Dendritic cell treated with granulocyte-macrophage colony-stimulating factor and Interleukin-4, amounts not matched to agents 40 ng/mL and 50 ng/mL, for 4 days (primary cell): ENCODE data around the gene CCDC121.
"Not testable (repeated sequence)": the region's sequence is repeated elsewhere in the genome, so short reads cannot be mapped to it uniquely, and the experiment has no call there.

Source experiments
- H3K27ac Mint-ChIP-seq: one replicate; pipeline ENCODE4 v1.8.0; 2022; ENCODE audit warnings: mild to moderate bottlenecking, mixed read lengths
- H3K27me3 Mint-ChIP-seq: one replicate; pipeline ENCODE4 v1.8.0; 2022; ENCODE audit warnings: mild to moderate bottlenecking, mixed read lengths
- H3K36me3 Mint-ChIP-seq: one replicate; pipeline ENCODE4 v1.8.0; 2022; ENCODE audit warnings: low read depth, mixed read lengths
- H3K4me1 Mint-ChIP-seq: one replicate; pipeline ENCODE4 v1.8.0; 2022; ENCODE audit warnings: low read depth, mixed read lengths
- H3K4me3 Mint-ChIP-seq: one replicate; pipeline ENCODE4 v1.8.0; 2022; ENCODE audit warnings: mild to moderate bottlenecking, moderate library complexity, mixed read lengths
- H3K9me3 Mint-ChIP-seq: one replicate; pipeline ENCODE4 v1.8.0; 2022; ENCODE audit warnings: mixed read lengths
- intact Hi-C: fragments of 100-400 bp; cut with micrococcal nuclease; formaldehyde crosslinking; loops from one replicate; pipeline ENCODE4 v1.15.0; 2022

Gene CCDC121

GRCh38 chr2:27651056-27651455 lies 22.2 kb upstream of the CCDC121 start:
- H3K27ac Mint-ChIP-seq, result no peak overlapping the region
- H3K4me1 Mint-ChIP-seq, result no peaks in the 10 kb centered on the region
- no peaks in the 10 kb centered on the region for H3K27me3 Mint-ChIP-seq
- intact Hi-C loops, result no loop called here
- H3K9me3 Mint-ChIP-seq, result no peaks in the 10 kb centered on the region
- H3K36me3 Mint-ChIP-seq, result peaks cover 94% of the 10 kb centered on the region
- H3K4me3 Mint-ChIP-seq, result no peak overlapping the region

GRCh38 chr2:27647737-27648136 lies 18.9 kb upstream of the CCDC121 start:
- no peaks in the 10 kb centered on the region for H3K4me1 Mint-ChIP-seq
- no peaks in the 10 kb centered on the region for H3K9me3 Mint-ChIP-seq
- no peak overlapping the region for H3K27ac Mint-ChIP-seq
- H3K36me3 Mint-ChIP-seq, result peaks cover 88% of the 10 kb centered on the region
- no peak overlapping the region for H3K4me3 Mint-ChIP-seq
- intact Hi-C loops, result no loop called here
- no peaks in the 10 kb centered on the region for H3K27me3 Mint-ChIP-seq

GRCh38 chr2:27647289-27647688 lies 18.5 kb upstream of the CCDC121 start:
- no peaks in the 10 kb centered on the region for H3K9me3 Mint-ChIP-seq
- intact Hi-C loops, result no loop called here
- H3K4me1 Mint-ChIP-seq, result no peaks in the 10 kb centered on the region
- no peak overlapping the region for H3K27ac Mint-ChIP-seq
- no peaks in the 10 kb centered on the region for H3K27me3 Mint-ChIP-seq
- H3K4me3 Mint-ChIP-seq, result no peak overlapping the region
- H3K36me3 Mint-ChIP-seq, result peaks cover 88% of the 10 kb centered on the region

GRCh38 chr2:27645197-27645596 lies 16.4 kb upstream of the CCDC121 start:
- no peaks in the 10 kb centered on the region for H3K9me3 Mint-ChIP-seq
- H3K27me3 Mint-ChIP-seq, result no peaks in the 10 kb centered on the region
- H3K4me1 Mint-ChIP-seq, result no peaks in the 10 kb centered on the region
- peaks cover 88% of the 10 kb centered on the region for H3K36me3 Mint-ChIP-seq
- H3K27ac Mint-ChIP-seq, result no peak overlapping the region
- H3K4me3 Mint-ChIP-seq, result no peak overlapping the region
- intact Hi-C loops, result no loop called here

- Mint-ChIP-seq H3K9me3 (no peaks in the 10 kb centered on the region), H3K4me1 (no peaks in the 10 kb centered on the region), H3K36me3 (peaks cover 82% of the 10 kb centered on the region), H3K27ac (no peak overlapping the region), H3K4me3 (no peak overlapping the region), H3K27me3 (no peaks in the 10 kb centered on the region)
- intact Hi-C loops, result no loop called here
Observed at GRCh38 chr2:27640722-27641245, 12.0 kb upstream of the CCDC121 start.

- Mint-ChIP-seq H3K27ac (no peak overlapping the region), H3K9me3 (no peaks in the 10 kb centered on the region), H3K36me3 (peaks cover 85% of the 10 kb centered on the region), H3K4me3 (no peak overlapping the region), H3K4me1 (no peaks in the 10 kb centered on the region), H3K27me3 (no peaks in the 10 kb centered on the region)
- intact Hi-C loops, result no loop called here
Observed at GRCh38 chr2:27638709-27639108, 9.9 kb upstream of the CCDC121 start.

GRCh38 chr2:27638037-27638637 lies 9.3 kb upstream of the CCDC121 start:
- peaks cover 87% of the 10 kb centered on the region for H3K36me3 Mint-ChIP-seq
- H3K27ac Mint-ChIP-seq, result no peak overlapping the region
- intact Hi-C loops, result no loop called here
- no peaks in the 10 kb centered on the region for H3K27me3 Mint-ChIP-seq
- H3K4me1 Mint-ChIP-seq, result no peaks in the 10 kb centered on the region
- no peak overlapping the region for H3K4me3 Mint-ChIP-seq
- no peaks in the 10 kb centered on the region for H3K9me3 Mint-ChIP-seq

- H3K36me3 Mint-ChIP-seq, result peaks cover 84% of the 10 kb centered on the region
- H3K4me3 Mint-ChIP-seq, result no peak overlapping the region
- H3K27ac Mint-ChIP-seq, result no peak overlapping the region
- H3K4me1 Mint-ChIP-seq, result no peaks in the 10 kb centered on the region
- no peaks in the 10 kb centered on the region for H3K9me3 Mint-ChIP-seq
- intact Hi-C loops, result no loop called here
- no peaks in the 10 kb centered on the region for H3K27me3 Mint-ChIP-seq
Observed at GRCh38 chr2:27636766-27637165, 8.0 kb upstream of the CCDC121 start.

GRCh38 chr2:27634291-27634690 lies 5.5 kb upstream of the CCDC121 start:
- Mint-ChIP-seq H3K4me3 (no peak overlapping the region), H3K27ac (no peak overlapping the region), H3K4me1 (no peaks in the 10 kb centered on the region), H3K36me3 (peaks cover 76% of the 10 kb centered on the region), H3K27me3 (no peaks in the 10 kb centered on the region), H3K9me3 (no peaks in the 10 kb centered on the region)
- intact Hi-C loops, result no loop called here

- H3K27ac Mint-ChIP-seq, H3K9me3 Mint-ChIP-seq, H3K4me3 Mint-ChIP-seq, intact Hi-C loops, H3K27me3 Mint-ChIP-seq, H3K4me1 Mint-ChIP-seq: not testable (repeated sequence)
- H3K36me3 Mint-ChIP-seq, result peaks cover 47% of the 10 kb centered on the region
Observed at GRCh38 chr2:27630257-27630656, 1.4 kb upstream of the CCDC121 start.

- Mint-ChIP-seq H3K27me3 (no peaks in the 10 kb centered on the region), H3K4me3 (no peak overlapping the region), H3K27ac (no peak overlapping the region), H3K36me3 (peaks cover 46% of the 10 kb centered on the region), H3K4me1 (no peaks in the 10 kb centered on the region), H3K9me3 (no peaks in the 10 kb centered on the region)
- intact Hi-C loops, result loop anchor here (2.0 kb wide), 1 partner anchor 35 kb away; the partner anchor contains the start of genes SLC4A1AP and SUPT7L
Observed at GRCh38 chr2:27627963-27628766, 647 bp downstream of the CCDC121 start.

GRCh38 chr2:27626921-27627320 lies 1.9 kb downstream of the CCDC121 start:
- H3K4me1 Mint-ChIP-seq, intact Hi-C loops, H3K27ac Mint-ChIP-seq, H3K27me3 Mint-ChIP-seq, H3K9me3 Mint-ChIP-seq: not testable (repeated sequence)
- H3K4me3 Mint-ChIP-seq, result peak overlapping the region; percentile 33
- peaks cover 49% of the 10 kb centered on the region for H3K36me3 Mint-ChIP-seq

GRCh38 chr2:27626323-27626722 lies 2.5 kb downstream of the CCDC121 start:
- H3K36me3 Mint-ChIP-seq, result peaks cover 49% of the 10 kb centered on the region
- intact Hi-C loops, H3K27ac Mint-ChIP-seq, H3K4me1 Mint-ChIP-seq, H3K9me3 Mint-ChIP-seq, H3K27me3 Mint-ChIP-seq, H3K4me3 Mint-ChIP-seq: not testable (repeated sequence)

GRCh38 chr2:27624943-27625342 lies 3.9 kb downstream of the CCDC121 start:
- peaks cover 6% of the 10 kb centered on the region for H3K4me1 Mint-ChIP-seq
- no peaks in the 10 kb centered on the region for H3K9me3 Mint-ChIP-seq
- peaks cover 52% of the 10 kb centered on the region for H3K36me3 Mint-ChIP-seq
- no peak overlapping the region for H3K4me3 Mint-ChIP-seq
- no peaks in the 10 kb centered on the region for H3K27me3 Mint-ChIP-seq
- intact Hi-C loops, result no loop called here
- no peak overlapping the region for H3K27ac Mint-ChIP-seq
